Measurements from ENCODE around the gene CCDC70.

DNA sequence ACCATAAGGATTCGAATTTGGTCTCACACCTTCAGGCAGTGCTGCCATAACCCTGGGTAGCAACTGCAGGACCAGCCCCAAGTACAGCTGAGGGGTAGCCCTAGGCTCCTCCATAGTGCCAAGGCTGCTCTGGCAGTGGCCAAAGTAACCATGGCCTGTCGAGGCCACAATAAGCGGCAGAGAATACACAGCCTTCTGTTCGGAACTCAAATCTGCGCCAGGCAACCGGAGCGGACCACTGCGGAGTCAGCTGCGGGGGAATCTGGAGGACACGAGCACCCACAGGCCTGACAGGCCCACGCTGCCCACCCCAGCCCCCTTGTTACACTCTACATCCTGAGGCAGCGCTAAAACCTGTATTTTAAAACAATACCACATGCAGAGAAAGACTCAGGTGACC is 48.7 kb downstream of the CCDC70 start:
- no peak for TF ChIP-seq GATA3 (IDR thresholded peaks at IDR 0.05; ENCODE audit: low read depth, low read length)
- no peak for TF ChIP-seq GATA2 (IDR thresholded peaks at IDR 0.05; ENCODE audit: low read depth, low read length)

Measured in SH-SY5Y (cell line).